ENCODE data around the gene C1orf167.

C1orf167 gene

DNA sequence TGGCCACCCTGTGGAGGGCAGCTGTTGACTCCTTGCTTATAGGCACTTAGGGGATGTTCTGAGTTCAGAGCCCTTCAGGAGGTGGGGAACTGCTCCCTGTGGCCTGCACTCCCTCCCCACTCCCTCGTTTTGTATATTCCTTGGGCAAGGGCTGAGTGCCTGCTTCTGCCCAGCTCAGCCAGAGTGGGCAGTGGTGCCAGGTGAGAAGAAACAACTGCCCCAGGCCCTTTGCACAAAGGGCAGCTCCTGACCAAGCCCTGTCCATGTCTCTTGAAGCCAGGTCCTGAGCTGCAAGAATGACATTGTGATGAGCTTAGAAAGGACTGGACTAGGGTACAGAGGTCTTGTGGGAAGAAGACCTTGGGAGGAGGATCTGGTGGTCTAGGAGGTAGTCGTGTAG is 23.9 kb upstream of the C1orf167 start:
- Mint-ChIP-seq H3K4me3 (peak overlapping the region; percentile 22 to 55 (median 50)), H3K27ac (no peak overlapping the region), H3K4me1 (peaks cover 14% of the 10 kb centered on the region), H3K36me3 (ENCODE audit: low read depth) (no peaks in the 10 kb centered on the region), H3K27me3 (ENCODE audit: low read depth) (no peaks in the 10 kb centered on the region), H3K9me3 (no peaks in the 10 kb centered on the region)
- TF ChIP-seq, protein P1, sequence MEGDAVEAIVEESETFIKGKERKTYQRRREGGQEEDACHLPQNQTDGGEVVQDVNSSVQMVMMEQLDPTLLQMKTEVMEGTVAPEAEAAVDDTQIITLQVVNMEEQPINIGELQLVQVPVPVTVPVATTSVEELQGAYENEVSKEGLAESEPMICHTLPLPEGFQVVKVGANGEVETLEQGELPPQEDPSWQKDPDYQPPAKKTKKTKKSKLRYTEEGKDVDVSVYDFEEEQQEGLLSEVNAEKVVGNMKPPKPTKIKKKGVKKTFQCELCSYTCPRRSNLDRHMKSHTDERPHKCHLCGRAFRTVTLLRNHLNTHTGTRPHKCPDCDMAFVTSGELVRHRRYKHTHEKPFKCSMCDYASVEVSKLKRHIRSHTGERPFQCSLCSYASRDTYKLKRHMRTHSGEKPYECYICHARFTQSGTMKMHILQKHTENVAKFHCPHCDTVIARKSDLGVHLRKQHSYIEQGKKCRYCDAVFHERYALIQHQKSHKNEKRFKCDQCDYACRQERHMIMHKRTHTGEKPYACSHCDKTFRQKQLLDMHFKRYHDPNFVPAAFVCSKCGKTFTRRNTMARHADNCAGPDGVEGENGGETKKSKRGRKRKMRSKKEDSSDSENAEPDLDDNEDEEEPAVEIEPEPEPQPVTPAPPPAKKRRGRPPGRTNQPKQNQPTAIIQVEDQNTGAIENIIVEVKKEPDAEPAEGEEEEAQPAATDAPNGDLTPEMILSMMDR (IDR thresholded peaks at IDR 0.05; ENCODE audit: unreplicated experiment in 3 of 3), result no peak

DNA sequence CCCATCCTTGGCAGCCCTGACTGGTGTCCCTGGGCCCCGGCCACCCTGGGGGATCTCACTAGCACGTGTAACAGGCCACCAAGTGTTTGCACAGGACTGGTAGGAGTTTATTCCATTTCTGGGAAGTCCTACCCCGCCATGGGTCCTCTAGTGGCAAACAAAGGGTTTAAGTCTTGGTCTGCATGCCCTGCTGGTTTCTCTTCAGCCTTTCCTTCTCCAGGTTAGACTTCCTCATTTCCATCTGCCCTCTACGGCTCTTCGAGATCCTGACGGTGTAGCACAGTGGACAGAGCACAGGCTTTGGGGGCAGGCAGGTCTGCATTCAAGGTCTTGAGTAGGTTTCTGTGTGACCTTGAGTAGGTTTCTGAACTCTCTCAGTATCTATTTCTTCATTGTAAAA is 23.2 kb upstream of the C1orf167 start:
- no peaks in the 10 kb centered on the region for H3K27me3 Mint-ChIP-seq (ENCODE audit: low read depth)
- H3K9me3 Mint-ChIP-seq, result no peaks in the 10 kb centered on the region
- TF ChIP-seq, protein P1 (IDR thresholded peaks at IDR 0.05; ENCODE audit: unreplicated experiment in 3 of 3), result no peak
- no peaks in the 10 kb centered on the region for H3K36me3 Mint-ChIP-seq (ENCODE audit: low read depth)
- peaks cover 12% of the 10 kb centered on the region for H3K4me1 Mint-ChIP-seq
- H3K4me3 Mint-ChIP-seq, result peak overlapping the region; percentile 33 to 54 (median 39)
- H3K27ac Mint-ChIP-seq, result no peak overlapping the region

DNA sequence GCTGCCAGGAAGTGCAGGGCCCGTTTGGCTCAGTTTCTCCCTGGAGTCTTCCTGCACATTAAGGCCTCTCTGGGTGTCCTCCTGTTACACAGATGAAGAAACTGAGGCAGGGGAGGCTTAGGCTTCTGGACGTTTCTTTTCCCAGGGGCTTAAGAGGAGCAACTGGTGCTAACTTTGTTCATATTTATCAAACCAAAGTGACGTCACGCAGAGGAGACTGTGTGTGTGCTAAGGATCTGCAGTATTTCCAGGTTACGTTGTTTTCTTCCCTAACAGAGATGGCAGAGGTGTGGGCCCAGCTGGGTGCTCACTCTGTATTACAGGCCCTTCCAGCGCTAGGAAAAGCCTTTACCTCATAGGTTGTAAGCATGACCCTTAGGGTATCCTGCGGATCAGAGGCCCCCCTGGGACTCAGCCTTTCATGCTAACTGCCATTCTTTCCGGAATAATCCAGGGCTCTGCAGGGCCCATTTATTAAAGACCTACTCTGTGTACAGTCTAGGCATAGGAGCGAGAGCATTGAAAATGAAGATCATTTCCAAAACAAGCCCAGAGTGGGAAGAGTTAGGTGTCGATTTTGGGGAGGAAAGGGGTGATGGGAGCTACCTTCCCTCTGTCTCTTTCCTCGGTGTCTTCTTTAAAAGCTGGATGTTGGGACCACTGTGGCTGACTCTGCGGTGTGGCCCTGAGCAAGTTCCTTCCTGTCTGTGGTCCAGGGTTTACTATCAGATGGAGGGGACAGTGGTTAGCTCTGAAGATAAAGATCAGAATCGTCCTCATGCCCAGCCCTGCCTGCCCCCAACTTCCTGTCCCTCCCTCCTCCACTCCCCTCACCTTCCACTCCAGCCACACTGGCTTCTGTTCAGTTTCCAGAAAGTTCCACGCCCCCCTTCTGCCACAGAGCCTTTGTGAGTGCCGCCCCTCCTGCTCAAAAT is 21.5 kb upstream of the C1orf167 start:
- peaks cover 8% of the 10 kb centered on the region for H3K4me1 Mint-ChIP-seq
- no peak overlapping the region for H3K27ac Mint-ChIP-seq
- no peaks in the 10 kb centered on the region for H3K9me3 Mint-ChIP-seq
- no peaks in the 10 kb centered on the region for H3K27me3 Mint-ChIP-seq (ENCODE audit: low read depth)
- no peak overlapping the region for H3K4me3 Mint-ChIP-seq
- peaks cover under 1% of the 10 kb centered on the region for H3K36me3 Mint-ChIP-seq (ENCODE audit: low read depth)
- TF ChIP-seq, protein P1 (IDR thresholded peaks at IDR 0.05; ENCODE audit: unreplicated experiment in 3 of 3), result no peak

DNA sequence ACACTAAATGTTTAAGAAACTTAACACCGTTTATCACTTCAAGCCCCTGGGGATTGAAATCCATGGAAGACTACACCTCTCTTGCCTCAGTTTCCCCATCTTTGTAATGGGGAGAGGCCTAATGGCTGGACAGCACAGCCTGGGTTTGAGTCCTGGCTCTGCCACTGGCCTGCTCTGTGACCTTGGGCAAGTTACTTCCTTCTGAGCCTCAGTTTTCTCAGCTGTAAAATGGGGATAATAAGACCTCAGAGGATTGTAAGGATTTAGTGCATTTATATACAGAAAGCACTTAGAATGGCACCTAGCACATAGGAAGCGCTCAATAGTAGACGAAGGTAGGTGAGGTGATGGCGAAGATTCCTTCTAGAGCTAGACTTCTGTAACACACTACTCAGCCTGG is 20.5 kb upstream of the C1orf167 start:
- Mint-ChIP-seq H3K36me3 (ENCODE audit: low read depth) (peaks cover 5% of the 10 kb centered on the region), H3K9me3 (no peaks in the 10 kb centered on the region), H3K27me3 (ENCODE audit: low read depth) (no peaks in the 10 kb centered on the region), H3K4me3 (no peak overlapping the region), H3K27ac (no peak overlapping the region), H3K4me1 (peaks cover 6% of the 10 kb centered on the region)
- TF ChIP-seq, protein P1 (IDR thresholded peaks at IDR 0.05; ENCODE audit: unreplicated experiment in 3 of 3), result no peak

DNA sequence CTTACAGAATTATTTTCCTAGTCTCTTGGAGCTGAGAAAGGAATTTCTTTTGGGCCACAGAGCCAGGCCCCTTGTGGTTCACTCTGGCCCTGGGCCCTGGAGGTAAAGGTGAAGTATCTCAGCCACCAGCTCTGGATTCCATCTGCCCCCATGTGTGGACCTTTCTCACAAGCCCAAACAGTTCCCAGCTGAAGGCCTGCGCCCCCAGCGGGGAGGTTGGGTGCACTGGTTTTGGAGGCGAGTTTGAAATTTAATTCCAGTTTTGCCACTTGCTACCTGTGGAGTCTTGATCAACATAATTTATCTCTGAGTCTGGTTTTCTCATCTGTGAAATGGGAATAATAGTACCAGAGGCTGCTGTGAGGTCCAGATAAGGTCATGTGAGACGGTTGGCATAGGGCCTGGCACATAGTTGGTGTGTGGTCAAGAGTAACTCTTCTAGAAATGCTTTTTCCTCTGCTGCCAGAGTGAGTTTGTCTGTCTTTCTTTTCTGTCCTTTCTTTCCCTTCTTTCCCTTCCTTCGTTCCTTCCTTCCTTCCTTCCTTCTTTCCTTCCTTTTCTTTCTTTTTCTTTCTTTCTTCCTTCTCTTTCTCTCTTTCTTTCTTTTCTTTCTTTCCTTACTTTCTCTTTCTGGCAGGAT is 20.0 kb upstream of the C1orf167 start:
- TF ChIP-seq, protein P1 (IDR thresholded peaks at IDR 0.05; ENCODE audit: unreplicated experiment in 3 of 3), result no peak
- no peaks in the 10 kb centered on the region for H3K27me3 Mint-ChIP-seq (ENCODE audit: low read depth)
- H3K36me3 Mint-ChIP-seq (ENCODE audit: low read depth), result peaks cover 10% of the 10 kb centered on the region
- H3K4me1 Mint-ChIP-seq, result peaks cover 3% of the 10 kb centered on the region
- no peak overlapping the region for H3K27ac Mint-ChIP-seq
- H3K9me3 Mint-ChIP-seq, result no peaks in the 10 kb centered on the region
- no peak overlapping the region for H3K4me3 Mint-ChIP-seq
